GM21381 (cell line): ENCODE measurements around the gene NUDT22.

Experiments used
- ATAC-seq: cut with Tn5 transposase; IDR thresholded peaks from one replicate; pipeline ENCODE4 v1.9.1; 2021; ENCODE audit warnings: mild to moderate bottlenecking, moderate library complexity; ENCODE audit not compliant: unreplicated experiment

NUDT22 gene

DNA sequence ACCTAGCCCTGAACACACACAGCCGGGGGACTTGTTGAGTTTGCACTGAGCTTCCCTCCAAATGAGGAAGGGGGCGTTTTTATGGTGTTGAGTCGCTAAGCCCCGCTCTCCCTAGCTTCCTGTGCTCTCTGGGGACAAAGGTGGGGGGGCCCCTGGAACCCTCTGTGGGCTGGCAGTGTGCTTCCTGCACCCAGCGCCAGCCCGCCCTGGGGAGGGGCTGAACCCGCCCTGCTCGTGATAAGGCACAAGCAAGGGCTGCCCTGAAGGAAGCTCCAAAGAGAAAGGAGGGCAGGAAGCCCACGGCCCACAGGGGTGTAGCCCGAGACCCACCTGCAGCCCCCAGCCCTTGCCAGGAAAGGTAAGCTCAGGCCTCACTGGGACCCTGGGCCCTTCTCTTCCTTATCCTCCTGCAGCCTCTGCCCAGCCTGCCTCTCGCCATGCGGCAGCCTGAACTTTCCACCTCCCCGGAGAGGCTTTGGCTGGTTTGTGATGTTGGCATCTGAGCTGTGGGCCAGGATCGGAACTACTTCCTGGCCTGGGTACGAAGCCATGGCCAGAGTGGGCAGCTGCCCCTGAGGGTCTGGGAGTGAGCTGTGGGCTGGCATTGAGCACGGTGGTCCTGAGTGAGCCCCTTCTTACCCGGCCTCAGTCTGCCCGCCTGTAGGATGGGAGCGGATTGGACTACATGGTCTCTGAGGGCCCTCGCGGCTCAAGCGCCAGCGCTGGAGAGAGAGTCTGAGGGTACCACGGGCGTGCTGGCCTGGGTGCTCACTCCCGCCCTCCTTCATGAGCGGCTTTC lies 19.4 kb upstream of the NUDT22 start, which contains the start of gene FERMT3:
Gene FERMT3 (plus strand): TSS at position 265 of the 799 bp plus-strand sequence. CDS start 644 bp downstream, outside the sequence.
- ATAC-seq: no peak

DNA sequence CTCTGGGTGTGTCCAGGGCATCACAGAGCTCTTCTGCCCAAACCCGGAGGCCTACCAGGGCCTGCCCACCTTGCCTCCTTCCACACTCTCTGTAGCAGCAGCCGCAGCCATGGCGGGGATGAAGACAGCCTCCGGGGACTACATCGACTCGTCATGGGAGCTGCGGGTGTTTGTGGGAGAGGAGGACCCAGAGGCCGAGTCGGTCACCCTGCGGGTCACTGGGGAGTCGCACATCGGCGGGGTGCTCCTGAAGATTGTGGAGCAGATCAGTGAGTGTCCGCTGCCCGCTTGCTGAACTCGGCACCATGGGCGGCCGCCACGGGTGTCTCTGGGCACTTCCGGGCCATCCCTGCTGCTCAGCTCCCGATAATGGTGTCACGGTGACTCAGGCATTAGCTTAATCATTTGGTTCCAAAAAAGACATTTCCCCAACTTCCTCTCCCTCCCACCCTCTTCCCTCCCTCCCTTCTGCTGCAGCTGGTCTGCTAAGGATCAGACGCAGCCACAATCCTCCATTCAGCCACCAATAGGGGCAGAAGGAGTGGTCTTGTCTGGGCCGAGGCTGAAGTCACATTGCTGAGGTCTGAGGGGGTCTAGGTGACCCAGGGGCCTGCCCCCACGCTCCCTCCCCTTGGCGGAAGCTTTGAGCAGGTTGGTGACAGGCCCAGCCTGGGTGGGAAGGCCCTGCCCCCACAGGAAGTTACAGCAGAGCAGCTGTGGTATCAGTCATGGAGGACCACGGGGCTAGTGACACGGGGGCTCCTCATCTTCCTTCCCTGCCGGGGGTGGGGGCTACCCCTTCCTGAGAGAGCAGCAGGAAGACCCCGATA lies 18.6 kb upstream of the NUDT22 start:
- peak; percentile 57 for ATAC-seq

DNA sequence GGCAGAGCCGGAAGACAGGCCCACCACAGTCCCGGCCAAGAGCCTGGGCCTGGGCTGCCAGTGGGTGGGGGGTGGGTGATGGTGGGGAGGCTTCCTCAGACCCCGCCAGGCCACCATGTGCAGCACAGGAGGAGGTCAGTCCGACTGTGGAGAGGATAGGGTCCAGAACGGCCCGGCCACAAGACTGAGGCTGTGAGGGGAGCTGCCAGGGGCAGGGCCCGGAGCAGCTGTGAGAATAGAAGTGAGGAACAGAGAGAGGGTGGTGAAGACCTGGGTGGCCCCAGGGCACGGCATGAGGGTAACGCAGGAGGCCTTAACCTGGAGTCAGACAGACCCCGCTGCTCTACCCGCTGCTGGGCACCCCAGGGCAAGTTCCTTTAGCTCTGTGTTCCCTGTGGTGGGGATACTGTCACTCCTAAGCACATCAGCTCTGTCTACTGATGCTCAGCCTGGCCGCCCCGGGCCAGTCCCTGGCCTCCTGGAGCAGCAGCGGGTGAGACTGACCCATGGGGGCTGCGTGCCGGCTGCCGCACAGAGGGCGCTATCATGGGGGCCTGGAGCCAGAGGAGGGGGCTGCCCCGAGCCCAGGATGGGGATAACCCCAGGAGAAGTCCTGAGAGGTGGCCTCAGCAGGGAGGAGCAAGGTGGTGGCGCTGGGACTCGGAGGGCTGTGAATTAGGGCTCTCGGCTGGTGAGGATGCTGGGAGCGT lies 17.8 kb upstream of the NUDT22 start:
- no peak for ATAC-seq

DNA sequence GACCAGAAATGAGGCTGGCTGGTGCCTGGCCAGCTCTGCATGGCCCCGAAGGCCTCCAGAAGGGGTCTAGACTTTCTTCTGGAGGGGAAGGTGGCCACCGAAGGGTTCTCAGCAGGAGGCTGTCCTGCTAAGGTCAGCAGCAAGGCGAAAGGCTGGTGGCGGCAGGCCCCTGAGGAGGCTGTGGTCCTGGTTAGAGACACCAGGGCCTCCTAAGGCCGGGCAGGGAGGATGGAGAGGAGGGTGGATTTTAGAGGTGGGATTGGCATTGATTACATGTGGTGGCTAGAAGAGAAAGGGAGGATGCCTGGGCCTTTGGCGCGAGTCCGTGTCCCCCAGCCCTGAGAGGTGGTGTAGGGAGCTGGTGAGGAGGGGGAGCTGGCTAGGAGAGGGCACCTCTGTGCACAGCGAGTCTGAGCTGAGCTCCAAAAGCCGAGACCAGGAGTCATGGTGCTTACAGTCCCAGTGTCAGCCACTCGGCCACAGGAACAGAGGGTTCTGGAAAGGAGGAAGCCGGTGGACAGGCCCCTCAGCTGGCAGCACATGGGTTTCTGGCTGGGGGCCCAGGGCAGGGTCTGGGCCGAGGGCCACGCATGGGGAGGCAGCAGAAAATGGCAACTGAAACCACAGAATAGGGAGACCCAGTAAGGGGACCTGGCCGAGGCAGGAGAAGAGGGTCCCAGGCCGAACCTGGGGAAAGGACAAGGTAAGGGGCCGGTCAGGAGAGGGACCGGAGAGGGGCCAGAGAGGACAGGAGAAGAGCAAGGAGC lies 17.1 kb upstream of the NUDT22 start:
- no peak for ATAC-seq

DNA sequence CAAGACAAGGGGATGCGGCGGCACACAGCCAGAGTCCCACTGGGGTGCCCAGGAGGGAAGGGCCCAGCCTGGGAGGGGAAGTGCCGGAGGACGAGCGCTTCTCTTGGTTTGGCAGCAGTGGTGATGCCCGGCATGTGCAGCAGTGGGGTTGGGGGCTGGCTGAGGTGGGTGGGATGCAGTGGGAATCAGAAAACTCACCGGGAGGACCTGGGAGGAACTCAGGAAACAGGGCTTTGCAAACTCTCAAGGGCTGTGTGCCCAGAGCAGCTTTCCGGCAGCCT lies 16.6 kb upstream of the NUDT22 start:
- no peak for ATAC-seq

DNA sequence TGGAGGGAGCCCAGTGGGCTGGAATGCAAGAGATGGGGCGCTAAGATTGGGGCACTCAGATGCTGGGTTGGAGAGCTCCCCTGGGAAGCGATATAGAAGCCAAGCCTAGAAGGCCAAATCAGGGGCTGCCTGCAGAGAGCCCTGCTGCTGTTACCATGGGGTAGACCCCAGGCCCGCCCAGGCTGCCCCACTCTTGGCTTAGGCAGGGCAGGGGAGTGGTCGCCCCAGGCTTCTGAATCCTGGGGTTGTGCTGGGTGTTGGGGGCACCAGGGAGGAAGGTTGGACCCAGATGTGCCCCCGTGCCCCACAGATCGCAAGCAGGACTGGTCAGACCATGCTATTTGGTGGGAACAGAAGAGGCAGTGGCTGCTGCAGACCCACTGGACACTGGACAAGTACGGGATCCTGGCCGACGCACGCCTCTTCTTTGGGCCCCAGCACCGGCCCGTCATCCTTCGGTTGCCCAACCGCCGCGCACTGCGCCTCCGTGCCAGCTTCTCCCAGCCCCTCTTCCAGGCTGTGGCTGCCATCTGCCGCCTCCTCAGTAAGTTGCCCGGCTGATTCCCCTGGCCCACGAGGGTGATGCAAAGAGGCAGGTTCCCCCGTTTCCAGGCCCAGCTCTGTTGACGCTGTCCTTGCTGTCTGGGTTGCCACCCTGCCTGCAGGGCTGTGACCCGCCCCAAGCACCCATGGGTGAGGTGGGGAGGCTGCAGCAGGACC lies 15.6 kb upstream of the NUDT22 start:
- ATAC-seq: no peak

DNA sequence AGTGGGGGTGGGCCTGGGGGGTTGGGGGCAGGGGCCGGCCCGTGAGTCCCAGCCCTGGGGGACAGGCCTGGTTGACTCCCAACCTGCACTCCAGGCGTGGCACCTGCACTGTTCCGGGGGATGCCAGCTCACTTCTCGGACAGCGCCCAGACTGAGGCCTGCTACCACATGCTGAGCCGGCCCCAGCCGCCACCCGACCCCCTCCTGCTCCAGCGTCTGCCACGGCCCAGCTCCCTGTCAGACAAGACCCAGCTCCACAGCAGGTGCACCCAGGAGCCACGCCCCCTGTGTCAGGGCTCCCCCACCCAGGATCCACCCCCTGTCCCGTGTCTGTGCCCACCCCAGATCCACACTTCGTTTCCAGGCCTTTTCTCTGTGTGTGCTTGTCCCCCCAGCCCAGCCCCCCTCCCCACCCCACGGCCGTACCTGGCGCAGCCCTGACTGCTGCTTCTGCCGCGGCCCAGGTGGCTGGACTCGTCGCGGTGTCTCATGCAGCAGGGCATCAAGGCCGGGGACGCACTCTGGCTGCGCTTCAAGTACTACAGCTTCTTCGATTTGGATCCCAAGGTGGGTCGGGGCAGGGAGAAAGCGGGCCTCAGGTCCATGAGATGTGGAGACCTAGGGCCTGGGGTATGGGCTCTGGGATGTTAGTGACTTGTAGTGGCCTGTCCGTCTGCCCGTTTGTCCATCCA lies 14.7 kb upstream of the NUDT22 start:
- ATAC-seq: no peak

DNA sequence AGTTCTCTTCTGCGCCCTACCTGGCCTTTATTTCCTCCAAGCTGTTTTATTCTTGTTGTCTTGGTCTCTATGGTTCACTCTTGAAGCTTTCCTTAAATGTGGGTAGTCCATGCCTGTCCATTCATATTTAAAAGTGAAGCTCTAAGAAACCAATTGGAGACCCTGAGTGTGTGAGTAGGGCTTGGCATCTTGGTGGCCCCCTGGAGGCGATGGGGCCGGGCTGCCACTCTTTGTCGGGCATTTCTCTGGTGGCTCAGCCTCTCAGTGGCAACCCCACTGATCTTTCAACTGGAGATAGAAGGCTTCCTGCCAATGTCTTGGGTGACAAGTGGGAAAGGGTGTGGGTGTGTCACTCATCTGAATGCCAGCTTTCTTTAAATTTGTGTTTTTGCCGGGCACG lies 9.2 kb upstream of the NUDT22 start:
- no peak for ATAC-seq

DNA sequence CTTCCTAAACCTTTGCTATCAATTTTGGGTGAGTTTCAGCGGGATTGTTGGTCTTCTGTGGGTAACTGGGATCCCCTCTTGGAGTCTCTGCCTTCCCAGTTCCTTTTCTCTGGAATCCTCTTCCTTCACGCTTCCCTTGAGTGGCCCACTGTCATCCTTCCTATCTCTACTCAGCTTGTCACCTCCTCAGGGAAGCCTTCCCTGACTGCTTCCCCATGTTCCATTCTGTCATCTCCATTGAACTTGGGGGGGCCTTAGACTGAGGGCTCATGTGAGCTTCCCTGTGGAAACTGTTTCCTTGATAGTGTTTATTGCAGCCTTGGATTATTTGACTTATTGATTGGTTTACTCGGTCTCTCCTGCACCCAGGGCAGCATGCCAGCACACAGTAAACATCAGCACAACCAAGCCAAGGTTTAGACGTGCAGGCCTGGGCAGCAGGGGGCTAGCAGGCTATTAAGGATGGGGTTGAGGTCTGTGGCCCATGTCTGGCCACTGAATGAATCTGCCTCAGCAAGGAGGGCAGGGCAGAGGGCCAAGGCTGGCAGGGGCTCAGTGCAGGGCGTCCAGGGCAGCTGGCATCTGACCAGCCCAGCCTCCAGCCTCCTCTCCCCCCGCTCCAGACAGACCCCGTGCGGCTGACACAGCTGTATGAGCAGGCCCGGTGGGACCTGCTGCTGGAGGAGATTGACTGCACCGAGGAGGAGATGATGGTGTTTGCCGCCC lies 7.3 kb upstream of the NUDT22 start:
- no peak for ATAC-seq

DNA sequence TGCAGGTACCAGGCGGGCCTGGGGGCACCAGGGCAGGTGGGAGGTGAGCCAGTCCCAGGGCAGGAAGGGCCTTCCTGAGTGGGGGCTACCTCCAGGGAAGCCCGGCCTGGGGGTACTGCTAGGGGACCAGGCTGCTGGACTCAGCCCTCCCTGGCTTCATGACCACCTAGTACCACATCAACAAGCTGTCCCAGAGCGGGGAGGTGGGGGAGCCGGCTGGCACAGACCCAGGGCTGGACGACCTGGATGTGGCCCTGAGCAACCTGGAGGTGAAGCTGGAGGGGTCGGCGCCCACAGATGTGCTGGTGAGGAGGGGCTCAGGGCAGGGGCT lies 6.8 kb upstream of the NUDT22 start:
- ATAC-seq: no peak

DNA sequence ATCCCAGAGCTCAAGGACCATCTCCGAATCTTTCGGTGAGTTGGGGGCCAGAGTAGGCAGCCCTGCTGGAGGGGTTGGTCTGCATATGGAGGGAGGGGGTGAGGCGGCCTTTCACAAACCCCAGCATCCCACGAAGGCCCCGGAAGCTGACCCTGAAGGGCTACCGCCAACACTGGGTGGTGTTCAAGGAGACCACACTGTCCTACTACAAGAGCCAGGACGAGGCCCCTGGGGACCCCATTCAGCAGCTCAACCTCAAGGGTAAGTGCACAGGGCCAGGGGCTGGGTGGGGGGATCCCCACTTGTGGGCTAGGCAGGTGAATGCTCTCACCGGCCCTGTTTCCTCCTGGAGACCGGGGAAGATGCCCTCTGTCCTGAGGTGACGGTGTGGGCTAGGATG lies 6.3 kb upstream of the NUDT22 start:
- ATAC-seq: no peak

DNA sequence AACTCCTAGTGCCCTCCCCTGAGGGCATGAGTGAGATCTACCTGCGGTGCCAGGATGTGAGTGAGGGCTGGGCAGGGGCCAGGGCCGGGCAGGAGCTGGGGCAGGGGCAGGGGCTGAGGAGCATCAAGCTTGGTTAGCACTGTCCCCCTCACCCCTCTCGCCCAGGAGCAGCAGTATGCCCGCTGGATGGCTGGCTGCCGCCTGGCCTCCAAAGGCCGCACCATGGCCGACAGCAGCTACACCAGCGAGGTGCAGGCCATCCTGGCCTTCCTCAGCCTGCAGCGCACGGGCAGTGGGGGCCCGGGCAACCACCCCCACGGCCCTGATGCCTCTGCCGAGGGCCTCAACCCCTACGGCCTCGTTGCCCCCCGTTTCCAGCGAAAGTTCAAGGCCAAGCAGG lies 5.8 kb upstream of the NUDT22 start:
- ATAC-seq: no peak

DNA sequence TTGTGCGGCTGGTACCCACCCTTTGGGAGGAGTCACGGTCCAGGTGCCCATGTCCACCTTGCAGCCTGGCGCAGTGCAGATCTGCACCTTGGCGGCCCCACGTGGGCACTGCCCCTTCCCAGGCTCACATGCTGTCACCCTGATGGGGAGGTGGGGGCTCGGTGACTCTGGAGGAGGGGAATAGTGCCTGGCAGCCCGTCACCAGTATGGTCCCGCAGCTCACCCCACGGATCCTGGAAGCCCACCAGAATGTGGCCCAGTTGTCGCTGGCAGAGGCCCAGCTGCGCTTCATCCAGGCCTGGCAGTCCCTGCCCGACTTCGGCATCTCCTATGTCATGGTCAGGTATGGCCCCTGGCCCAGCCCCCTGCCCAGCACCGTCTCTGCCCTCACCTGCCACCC lies 5.3 kb upstream of the NUDT22 start:
- ATAC-seq: no peak

DNA sequence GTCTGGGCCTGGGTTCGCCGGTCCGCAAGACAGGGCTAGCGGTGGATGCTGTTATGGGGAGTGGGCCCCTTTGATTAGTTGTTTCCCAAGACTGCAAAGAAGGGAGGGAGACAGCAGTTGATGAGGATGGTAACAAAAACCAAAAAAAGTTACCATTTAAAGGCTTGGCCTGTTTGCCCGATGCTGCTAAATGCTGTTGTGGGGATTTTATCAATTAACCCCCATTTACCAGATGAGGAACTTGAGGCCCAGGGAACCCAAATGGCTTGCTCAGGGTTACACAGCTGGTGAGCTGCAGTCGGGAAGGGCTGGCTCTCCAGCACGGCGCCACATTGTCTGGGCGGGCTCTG lies 3.4 kb upstream of the NUDT22 start:
- ATAC-seq: no peak

DNA sequence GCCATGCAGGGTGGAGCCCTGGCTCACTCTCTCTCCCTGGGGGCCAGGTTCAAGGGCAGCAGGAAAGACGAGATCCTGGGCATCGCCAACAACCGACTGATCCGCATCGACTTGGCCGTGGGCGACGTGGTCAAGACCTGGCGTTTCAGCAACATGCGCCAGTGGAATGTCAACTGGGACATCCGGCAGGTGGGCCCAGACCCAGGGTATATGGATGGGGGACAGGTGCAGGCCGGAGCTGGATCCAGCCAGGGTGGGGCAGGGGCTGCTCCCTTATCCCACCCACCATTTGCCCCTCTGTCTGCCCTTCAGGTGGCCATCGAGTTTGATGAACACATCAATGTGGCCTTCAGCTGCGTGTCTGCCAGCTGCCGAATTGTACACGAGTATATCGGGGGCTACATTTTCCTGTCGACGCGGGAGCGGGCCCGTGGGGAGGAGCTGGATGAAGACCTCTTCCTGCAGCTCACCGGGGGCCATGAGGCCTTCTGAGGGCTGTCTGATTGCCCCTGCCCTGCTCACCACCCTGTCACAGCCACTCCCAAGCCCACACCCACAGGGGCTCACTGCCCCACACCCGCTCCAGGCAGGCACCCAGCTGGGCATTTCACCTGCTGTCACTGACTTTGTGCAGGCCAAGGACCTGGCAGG lies 2.9 kb upstream of the NUDT22 start:
- no peak for ATAC-seq

DNA sequence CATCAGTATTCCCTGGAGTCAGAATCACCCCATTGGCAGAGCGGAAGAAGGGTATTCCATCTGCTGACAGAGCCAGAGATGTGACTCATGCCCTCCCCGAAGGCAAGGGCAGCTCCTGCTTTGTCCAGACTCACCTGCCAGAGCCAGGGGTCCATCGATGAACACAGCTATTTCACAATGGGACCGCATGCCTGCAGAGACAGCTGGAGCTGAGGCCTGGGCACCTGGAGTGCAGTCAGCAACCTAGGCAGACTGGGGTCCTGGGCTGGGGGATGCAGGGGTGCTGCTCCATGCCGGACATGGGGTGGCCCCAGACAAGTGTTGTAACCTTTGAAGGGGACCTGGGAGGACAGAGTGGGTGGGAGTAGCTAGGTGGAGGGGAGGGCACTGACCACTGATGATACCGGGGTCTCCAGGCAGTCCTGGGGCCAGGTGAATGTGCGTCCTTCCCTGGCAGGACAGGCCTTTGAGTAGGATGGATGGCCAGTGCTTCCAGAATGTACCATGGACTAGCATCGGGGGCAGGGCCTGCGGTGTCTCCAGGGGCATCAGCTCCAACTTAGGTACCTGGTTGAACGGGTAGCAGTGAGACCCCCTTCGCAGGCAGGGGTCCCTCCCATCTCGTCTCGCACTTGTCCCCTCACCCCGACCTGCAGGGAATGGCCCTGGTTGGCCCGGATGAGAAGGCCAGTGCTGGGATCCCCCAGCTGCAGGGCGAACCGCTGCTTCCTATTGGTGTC lies 1.8 kb upstream of the NUDT22 start:
- no peak for ATAC-seq

DNA sequence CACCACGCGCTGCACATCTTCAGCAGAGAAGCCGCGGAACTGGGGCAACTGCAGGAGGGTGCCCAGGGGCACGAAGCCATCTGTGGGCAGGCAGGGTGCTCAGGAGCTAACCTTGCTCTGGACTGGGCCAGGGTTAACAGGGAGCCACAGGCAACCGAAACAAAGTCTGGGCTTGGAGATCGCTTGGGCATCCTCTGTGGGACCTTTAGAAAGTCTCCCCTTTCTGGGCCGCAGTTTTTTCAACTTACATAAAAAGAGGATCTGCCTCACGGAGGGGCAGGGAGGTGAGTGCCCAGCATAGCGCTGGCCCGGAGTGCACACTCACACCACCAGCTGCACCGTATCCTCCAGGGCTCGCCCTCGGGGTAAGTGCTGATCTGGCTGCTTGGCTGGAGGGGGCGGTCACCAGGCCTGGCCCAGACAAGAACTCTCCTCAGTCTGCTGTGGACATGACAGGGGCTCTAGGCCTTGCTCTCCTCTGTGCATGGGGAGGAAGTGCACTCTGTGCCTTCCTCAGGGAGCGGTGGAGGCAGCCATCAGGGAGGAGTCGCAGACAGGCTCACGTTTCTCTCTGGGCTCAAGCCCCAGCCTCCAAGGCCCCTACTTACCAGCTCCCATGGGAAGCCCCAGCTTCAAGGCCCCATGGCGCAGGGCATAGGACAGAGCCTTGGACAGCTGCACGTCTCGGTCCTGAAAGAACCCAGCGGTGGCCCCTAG lies 1.0 kb upstream of the NUDT22 start:
- ATAC-seq: no peak
